ENCODE results near the gene GALR3. TPM values are rescaled to one million over a fixed set of nuclear protein-coding genes. Genes with fewer than 3 reads are reported as not detected.

The GALR3 gene
- total and polyA plus RNA-seq, 2 experiments from 2014 or later, result 1.0 TPM; not detected in 1

DNA sequence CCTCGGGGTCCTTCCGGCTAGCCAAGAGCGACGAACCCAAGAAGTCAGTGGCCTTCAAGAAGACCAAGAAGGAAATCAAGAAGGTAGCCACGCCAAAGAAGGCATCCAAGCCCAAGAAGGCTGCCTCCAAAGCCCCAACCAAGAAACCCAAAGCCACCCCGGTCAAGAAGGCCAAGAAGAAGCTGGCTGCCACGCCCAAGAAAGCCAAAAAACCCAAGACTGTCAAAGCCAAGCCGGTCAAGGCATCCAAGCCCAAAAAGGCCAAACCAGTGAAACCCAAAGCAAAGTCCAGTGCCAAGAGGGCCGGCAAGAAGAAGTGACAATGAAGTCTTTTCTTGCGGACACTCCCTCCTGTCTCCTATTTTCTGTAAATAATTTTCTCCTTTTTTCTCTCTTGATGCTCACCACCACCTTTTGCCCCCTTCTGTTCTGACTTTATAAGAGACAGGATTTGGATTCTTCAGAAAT, 17.3 kb upstream of the GALR3 start:
- peaks cover 16% of the 10 kb centered on the region for H3K4me1 ChIP-seq (ENCODE audit: low read depth)
- no peak for TF ChIP-seq CTCF (IDR thresholded peaks at IDR 0.05; ENCODE audit: low read depth, low read length)
- DNase-seq (ENCODE audit: low read depth in 1 of 2, low spot score in 1 of 2), result no peak
- peak overlapping the region; percentile 73 for H3K4me3 ChIP-seq
- H3K9me3 ChIP-seq (ENCODE audit: low read depth), result no peaks in the 10 kb centered on the region
- no peaks in the 10 kb centered on the region for H3K27me3 ChIP-seq
- peak overlapping the region; percentile 40 for H3K27ac ChIP-seq
- H3K36me3 ChIP-seq, result no peaks in the 10 kb centered on the region

GRCh38 chr22:37806409-37807333, 16.5 kb upstream of the GALR3 start:
- peak; percentile 46 to 49 for DNase-seq (ENCODE audit: low read depth in 1 of 2, low spot score in 1 of 2)
- peak; percentile 9 for TF ChIP-seq CTCF (IDR thresholded peaks at IDR 0.05; ENCODE audit: low read depth, low read length)
- Histone ChIP-seq H3K27me3 (no peaks in the 10 kb centered on the region), H3K27ac (peak overlapping the region; percentile 40), H3K4me1 (ENCODE audit: low read depth) (peaks cover 16% of the 10 kb centered on the region), H3K9me3 (ENCODE audit: low read depth) (no peaks in the 10 kb centered on the region), H3K4me3 (peak overlapping the region; percentile 73), H3K36me3 (no peaks in the 10 kb centered on the region)

DNA sequence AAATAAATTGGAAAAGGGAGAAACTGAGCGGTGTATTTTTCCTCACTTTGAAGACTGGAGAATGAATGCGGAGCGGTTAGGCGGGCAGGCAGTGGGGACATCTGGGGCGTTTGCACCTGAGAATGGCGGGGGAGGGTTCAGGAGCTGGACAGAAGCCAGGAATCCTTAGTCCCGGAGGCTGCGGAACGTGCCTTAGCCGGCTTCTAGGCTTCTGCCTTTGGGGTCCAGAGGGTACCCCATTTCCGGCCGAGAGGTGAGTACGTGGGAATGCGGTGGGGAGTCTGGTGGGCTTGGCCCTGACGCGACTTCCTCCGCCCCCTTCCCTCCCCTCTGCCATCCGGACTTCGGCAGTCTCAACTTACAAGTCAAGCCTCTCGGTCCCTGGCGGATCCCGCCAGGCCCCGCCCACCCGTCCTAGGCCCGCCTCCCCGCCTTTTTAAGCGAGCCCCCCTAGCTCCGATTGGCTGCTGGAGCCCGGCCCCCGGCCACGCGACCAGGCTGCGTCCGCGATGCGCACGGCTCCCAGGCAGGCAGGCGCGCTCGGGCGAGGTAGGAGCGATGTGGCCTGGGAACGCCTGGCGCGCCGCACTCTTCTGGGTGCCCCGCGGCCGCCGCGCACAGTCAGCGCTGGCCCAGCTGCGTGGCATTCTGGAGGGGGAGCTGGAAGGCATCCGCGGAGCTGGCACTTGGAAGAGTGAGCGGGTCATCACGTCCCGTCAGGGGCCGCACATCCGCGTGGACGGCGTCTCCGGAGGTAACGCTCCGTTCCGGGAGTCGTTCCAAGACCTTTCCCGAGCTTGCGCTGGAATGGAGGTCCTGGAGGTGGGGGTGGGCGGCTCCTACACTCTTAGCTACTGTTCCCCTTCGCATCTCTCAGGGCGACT, 15.5 kb upstream of the GALR3 start, which contains the start of gene GCAT:
TSS of gene GCAT (plus strand) at position 525 of the 884 bp plus-strand sequence. CDS start at position 559, 34 bp downstream.
- Histone ChIP-seq H3K9me3 (ENCODE audit: low read depth) (no peaks in the 10 kb centered on the region), H3K4me1 (ENCODE audit: low read depth) (peaks cover 16% of the 10 kb centered on the region), H3K4me3 (peak within 1 kb of the TSS; percentile 73), H3K27ac (peak within 1 kb of the TSS; percentile 42), H3K36me3 (no peaks in the 10 kb centered on the region), H3K27me3 (no peaks in the 10 kb centered on the region)
- DNase-seq (ENCODE audit: low read depth in 1 of 2, low spot score in 1 of 2), result peak; percentile 98
- TF ChIP-seq CTCF (IDR thresholded peaks at IDR 0.05; ENCODE audit: low read depth, low read length), result no peak

GRCh38 chr22:37808294-37808657, 14.9 kb upstream of the GALR3 start:
- peak overlapping the region; percentile 42 for H3K27ac ChIP-seq
- no peaks in the 10 kb centered on the region for H3K36me3 ChIP-seq
- peak overlapping the region; percentile 73 for H3K4me3 ChIP-seq
- no peak for DNase-seq (ENCODE audit: low read depth in 1 of 2, low spot score in 1 of 2)
- H3K27me3 ChIP-seq, result no peaks in the 10 kb centered on the region
- TF ChIP-seq CTCF (IDR thresholded peaks at IDR 0.05; ENCODE audit: low read depth, low read length), result no peak
- peaks cover 16% of the 10 kb centered on the region for H3K4me1 ChIP-seq (ENCODE audit: low read depth)
- no peaks in the 10 kb centered on the region for H3K9me3 ChIP-seq (ENCODE audit: low read depth)

GRCh38 chr22:37809672-37810333, 13.4 kb upstream of the GALR3 start:
- H3K9me3 ChIP-seq (ENCODE audit: low read depth), result no peaks in the 10 kb centered on the region
- no peaks in the 10 kb centered on the region for H3K27me3 ChIP-seq
- H3K36me3 ChIP-seq, result peaks cover 6% of the 10 kb centered on the region
- no peak for DNase-seq (ENCODE audit: low read depth in 1 of 2, low spot score in 1 of 2)
- peaks cover 11% of the 10 kb centered on the region for H3K4me1 ChIP-seq (ENCODE audit: low read depth)
- no peak overlapping the region for H3K4me3 ChIP-seq
- TF ChIP-seq CTCF (IDR thresholded peaks at IDR 0.05; ENCODE audit: low read depth, low read length), result no peak
- H3K27ac ChIP-seq, result no peak overlapping the region

All from cardiac muscle cell (in vitro differentiated cells and primary cell).